HepG2 (cell line): ENCODE measurements around the gene SLC2A4. TPM values are rescaled to one million over a fixed set of nuclear protein-coding genes. Genes with fewer than 3 reads are reported as not detected.

Experiments
- GABPB1 ChIP-seq: IDR thresholded peaks from 2 replicates; pipeline ENCODE4 v1.6.1; 2016; ENCODE audit warnings: mild to moderate bottlenecking, missing genetic modification reagents, moderate library complexity, missing compliant biosample characterization
- HMGXB4 ChIP-seq, 2 experiments: sonication (generic) in 1 of 2; formaldehyde crosslinking in 1 of 2; IDR thresholded peaks; 2 replicates each; pipeline versions ENCODE4 v1.4.0 to v1.6.1; 2018 to 2020; ENCODE audit warnings: missing genetic modification reagents in 2 of 2, borderline replicate concordance in 1 of 2, low read depth in 1 of 2, mild to moderate bottlenecking in 1 of 2, missing biosample characterization in 1 of 2
- IRF2 ChIP-seq: IDR thresholded peaks from 2 replicates; pipeline ENCODE4 v1.6.1; 2018; ENCODE audit warnings: missing genetic modification reagents, missing compliant biosample characterization
- NCOA5 ChIP-seq: sonication (generic); formaldehyde crosslinking; IDR thresholded peaks from 2 replicates; pipeline ENCODE4 v1.4.0; 2020; ENCODE audit warnings: missing genetic modification reagents
- NFIC ChIP-seq: IDR thresholded peaks from 2 replicates; pipeline ENCODE4 v1.6.1; 2012; ENCODE audit warnings: mild to moderate bottlenecking, low read length, inconsistent platforms
- NFYB ChIP-seq: sonication (generic); formaldehyde crosslinking; IDR thresholded peaks from 2 replicates; pipeline ENCODE4 v1.4.0; 2020; ENCODE audit warnings: missing genetic modification reagents
- NR2F6 ChIP-seq, 2 experiments: IDR thresholded peaks; 2 replicates each; pipeline ENCODE4 v1.6.1; 2016; ENCODE audit warnings: antibody characterized with exemption in 1 of 2, mild to moderate bottlenecking in 1 of 2
- SP140L ChIP-seq: sonication (generic); formaldehyde crosslinking; IDR thresholded peaks from 2 replicates; pipeline ENCODE4 v1.4.0; 2020; ENCODE audit warnings: missing genetic modification reagents, borderline replicate concordance
- SP4 ChIP-seq: sonication (generic); formaldehyde crosslinking; IDR thresholded peaks from 2 replicates; pipeline ENCODE4 v1.8.1; 2023; ENCODE audit warnings: mild to moderate bottlenecking, missing genetic modification reagents
- ZBTB8A ChIP-seq: sonication (generic); formaldehyde crosslinking; IDR thresholded peaks from 2 replicates; pipeline ENCODE4 v1.4.0; 2020; ENCODE audit warnings: mild to moderate bottlenecking, low read depth, missing genetic modification reagents, borderline replicate concordance
- ZNF10 ChIP-seq: sonication (generic); formaldehyde crosslinking; IDR thresholded peaks from 2 replicates; pipeline ENCODE4 v1.4.0; 2020; ENCODE audit warnings: mild to moderate bottlenecking, low read depth, missing genetic modification reagents, borderline replicate concordance
- ZNF292 ChIP-seq: sonication (generic); formaldehyde crosslinking; IDR thresholded peaks from 2 replicates; pipeline ENCODE4 v1.8.1; 2022; ENCODE audit warnings: mild to moderate bottlenecking, low read depth, missing genetic modification reagents, borderline replicate concordance
- ZNF33B ChIP-seq: sonication (generic); formaldehyde crosslinking; IDR thresholded peaks from 2 replicates; pipeline ENCODE4 v1.5.1; 2020; ENCODE audit warnings: mild to moderate bottlenecking, missing genetic modification reagents
- ZNF343 ChIP-seq: sonication (generic); formaldehyde crosslinking; IDR thresholded peaks from 2 replicates; pipeline ENCODE4 v1.4.0; 2020; ENCODE audit warnings: mild to moderate bottlenecking, missing genetic modification reagents
- ZNF703 ChIP-seq: sonication (generic); formaldehyde crosslinking; IDR thresholded peaks from 2 replicates; pipeline ENCODE4 v1.5.1; 2020; ENCODE audit warnings: missing genetic modification reagents, mild to moderate bottlenecking, moderate library complexity, borderline replicate concordance
- ZNF709 ChIP-seq: sonication (generic); formaldehyde crosslinking; IDR thresholded peaks from 2 replicates; pipeline ENCODE4 v1.5.0; 2020; ENCODE audit warnings: mild to moderate bottlenecking, missing genetic modification reagents
- polyA plus RNA-seq, 8 experiments: library from polyadenylated mRNA; depleted of rRNA in 3 of 8; stranded (reverse) in 7 of 8; unstranded in 1 of 8; fragments of >200 nt; fragmentation: Illumina TruSeq in 4 of 8; extraction: Trizol in 4 of 8; gene quantifications; 2 replicates each; pipeline versions ENCODE4 v1.2.1 to v1.2.3, GENCODE V29; 2011 to 2016; ENCODE audit warnings: low read depth in 4 of 8, missing spikeins in 1 of 8, mixed read lengths in 1 of 8; ENCODE audit not compliant: insufficient read depth in 1 of 8
- total RNA-seq, 5 experiments: library from RNA; depleted of rRNA; stranded (reverse); fragments of >200 nt; fragmentation: Illumina TruSeq; extraction: Trizol; gene quantifications; 2 replicates each; pipeline ENCODE4 v1.2.3, GENCODE V29; 2016; ENCODE audit warnings: low read depth in 1 of 5
- TF ChIP-seq, protein P1 (sequence below): sonication (generic); formaldehyde crosslinking; IDR thresholded peaks from 2 replicates; pipeline ENCODE4 v1.5.1; 2020; ENCODE audit warnings: missing genetic modification reagents, mild to moderate bottlenecking, borderline replicate concordance
- TF ChIP-seq, protein P2 (sequence below): sonication (generic); formaldehyde crosslinking; IDR thresholded peaks from 2 replicates; pipeline ENCODE4 v1.5.0; 2020; ENCODE audit warnings: mild to moderate bottlenecking, missing genetic modification reagents

The SLC2A4 gene
- total and polyA plus RNA-seq, 2 of the 13 experiments (the other 11 are each of a cell fraction or from before 2014, with no cell fraction given) = 4.9 to 5.8 TPM

DNA sequence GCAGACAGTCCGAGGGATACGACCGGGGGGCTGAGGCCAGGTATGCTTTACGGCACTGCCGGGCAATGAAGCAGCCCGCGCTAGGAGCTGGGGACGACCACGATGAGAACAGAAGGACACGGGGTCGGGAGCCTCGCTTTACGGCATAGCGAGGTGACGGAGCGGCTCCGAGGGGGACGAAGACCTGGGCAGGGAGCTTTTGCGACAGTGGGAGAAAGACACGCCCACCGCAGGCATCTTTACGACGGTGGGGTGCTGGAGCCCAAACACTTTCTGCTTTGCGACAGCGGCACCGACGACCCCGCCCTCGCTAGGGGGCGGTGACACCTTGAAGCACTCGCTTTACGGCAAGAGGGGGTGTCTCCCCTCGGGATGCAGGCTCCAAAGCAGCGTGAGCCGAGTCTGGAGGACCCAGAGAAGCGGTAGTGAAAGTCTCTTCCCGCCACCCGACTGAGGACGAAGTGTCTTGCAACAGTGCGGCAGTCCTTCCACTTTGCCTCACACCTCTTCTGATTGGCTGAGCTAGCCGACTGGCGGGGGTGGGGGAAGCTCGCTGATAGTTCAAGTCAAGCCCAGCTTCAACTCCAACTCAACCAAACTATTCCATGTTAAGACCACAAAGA is 48.0 kb downstream of the SLC2A4 start (continued):
- TF ChIP-seq HMGXB4 (CRISPR knock-in tag; IDR thresholded peaks at IDR 0.05; ENCODE audit: borderline replicate concordance in 1 of 2, low read depth in 1 of 2) (peak; percentile 56 to 74; a peak in 3 of 4 replicates), NFIC (no peak), ZNF10 (no peak), ZNF343 (0 out of 2 replicates have a peak, but pooled peaks have one; percentile 83), ZNF292 (CRISPR knock-in tag) (peak; percentile 46; the same call in 1 of the 2 replicates), NFYB (CRISPR knock-in tag) (peak; percentile 66), NR2F6 (IDR thresholded peaks at IDR 0.05) (no peak), NR2F6 (CRISPR knock-in tag; IDR thresholded peaks at IDR 0.05) (no peak; the same call in 1 of the 2 replicates), ZNF33B (CRISPR knock-in tag) (no peak; the same call in 1 of the 2 replicates), ZNF703 (CRISPR knock-in tag) (no peak), NCOA5 (CRISPR knock-in tag) (no peak), IRF2 (CRISPR knock-in tag) (peak; percentile 73), SP140L (CRISPR knock-in tag) (no peak), SP4 (CRISPR knock-in tag) (peak; percentile 86), GABPB1 (CRISPR knock-in tag) (peak; percentile 88), ZBTB8A (CRISPR knock-in tag) (no peak), ZNF709 (no peak)
- TF ChIP-seq, protein P1, sequence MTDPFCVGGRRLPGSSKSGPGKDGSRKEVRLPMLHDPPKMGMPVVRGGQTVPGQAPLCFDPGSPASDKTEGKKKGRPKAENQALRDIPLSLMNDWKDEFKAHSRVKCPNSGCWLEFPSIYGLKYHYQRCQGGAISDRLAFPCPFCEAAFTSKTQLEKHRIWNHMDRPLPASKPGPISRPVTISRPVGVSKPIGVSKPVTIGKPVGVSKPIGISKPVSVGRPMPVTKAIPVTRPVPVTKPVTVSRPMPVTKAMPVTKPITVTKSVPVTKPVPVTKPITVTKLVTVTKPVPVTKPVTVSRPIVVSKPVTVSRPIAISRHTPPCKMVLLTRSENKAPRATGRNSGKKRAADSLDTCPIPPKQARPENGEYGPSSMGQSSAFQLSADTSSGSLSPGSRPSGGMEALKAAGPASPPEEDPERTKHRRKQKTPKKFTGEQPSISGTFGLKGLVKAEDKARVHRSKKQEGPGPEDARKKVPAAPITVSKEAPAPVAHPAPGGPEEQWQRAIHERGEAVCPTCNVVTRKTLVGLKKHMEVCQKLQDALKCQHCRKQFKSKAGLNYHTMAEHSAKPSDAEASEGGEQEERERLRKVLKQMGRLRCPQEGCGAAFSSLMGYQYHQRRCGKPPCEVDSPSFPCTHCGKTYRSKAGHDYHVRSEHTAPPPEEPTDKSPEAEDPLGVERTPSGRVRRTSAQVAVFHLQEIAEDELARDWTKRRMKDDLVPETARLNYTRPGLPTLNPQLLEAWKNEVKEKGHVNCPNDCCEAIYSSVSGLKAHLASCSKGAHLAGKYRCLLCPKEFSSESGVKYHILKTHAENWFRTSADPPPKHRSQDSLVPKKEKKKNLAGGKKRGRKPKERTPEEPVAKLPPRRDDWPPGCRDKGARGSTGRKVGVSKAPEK (CRISPR knock-in tag) = no peak
- TF ChIP-seq, protein P2, sequence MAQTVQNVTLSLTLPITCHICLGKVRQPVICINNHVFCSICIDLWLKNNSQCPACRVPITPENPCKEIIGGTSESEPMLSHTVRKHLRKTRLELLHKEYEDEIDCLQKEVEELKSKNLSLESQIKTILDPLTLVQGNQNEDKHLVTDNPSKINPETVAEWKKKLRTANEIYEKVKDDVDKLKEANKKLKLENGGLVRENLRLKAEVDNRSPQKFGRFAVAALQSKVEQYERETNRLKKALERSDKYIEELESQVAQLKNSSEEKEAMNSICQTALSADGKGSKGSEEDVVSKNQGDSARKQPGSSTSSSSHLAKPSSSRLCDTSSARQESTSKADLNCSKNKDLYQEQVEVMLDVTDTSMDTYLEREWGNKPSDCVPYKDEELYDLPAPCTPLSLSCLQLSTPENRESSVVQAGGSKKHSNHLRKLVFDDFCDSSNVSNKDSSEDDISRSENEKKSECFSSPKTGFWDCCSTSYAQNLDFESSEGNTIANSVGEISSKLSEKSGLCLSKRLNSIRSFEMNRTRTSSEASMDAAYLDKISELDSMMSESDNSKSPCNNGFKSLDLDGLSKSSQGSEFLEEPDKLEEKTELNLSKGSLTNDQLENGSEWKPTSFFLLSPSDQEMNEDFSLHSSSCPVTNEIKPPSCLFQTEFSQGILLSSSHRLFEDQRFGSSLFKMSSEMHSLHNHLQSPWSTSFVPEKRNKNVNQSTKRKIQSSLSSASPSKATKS (CRISPR knock-in tag) = no peak
